SK-N-SH (cell line): ENCODE data around the gene TM4SF4. TPM values are rescaled to one million over a fixed set of nuclear protein-coding genes. Genes with fewer than 3 reads are reported as not detected.

ENCODE experiments used
- CTCF ChIA-PET: fragments of 300-600, 350-600 bp; formaldehyde crosslinking; extraction: SDS; loops from one replicate; lab custom pipeline; 2021; lab: Yijun Ruan, JAX
- POLR2A ChIA-PET: fragments of 350-600 bp; sonication (Branson Sonifier 250); formaldehyde crosslinking; extraction: SDS; loops from one replicate; lab custom pipeline; 2020; ENCODE audit warnings: antibody characterized with exemption, inconsistent platforms; lab: Yijun Ruan, JAX
- DNase-seq: peaks from one replicate; pipeline ENCODE4 v3.0.0; 2012
- H2AFZ ChIP-seq: fragments of 200-600 bp; sonication (generic); 2 replicates; pipeline ENCODE4 v1.8.1; 2016; ENCODE audit warnings: antibody characterized with exemption, mild to moderate bottlenecking, low read depth
- H3F3A ChIP-seq: fragments of 200-600 bp; sonication (generic); replicated peaks from 2 replicates; pipeline ENCODE3; 2016; ENCODE audit warnings: antibody characterized with exemption, mild to moderate bottlenecking; ENCODE audit not compliant: insufficient read depth
- H3K27ac ChIP-seq, 2 experiments: fragments of 200-500 bp in 1 of 2; fragments of 200-600 bp in 1 of 2; sonication (Bioruptor generic) in 1 of 2; sonication (generic), shearing (Covaris generic) in 1 of 2; 2 replicates each; pipeline versions ENCODE4 v1.5.1 to v1.6.1; 2014 to 2016; ENCODE audit warnings: low read depth in 2 of 2, inconsistent platforms in 1 of 2, low read length in 1 of 2, mild to moderate bottlenecking in 1 of 2, mixed read lengths in 1 of 2
- H3K27me3 ChIP-seq: fragments of 200-600 bp; sonication (generic), shearing (Covaris generic); 2 replicates; pipeline ENCODE4 v1.6.1; 2016; ENCODE audit warnings: mixed run types; ENCODE audit not compliant: insufficient read depth
- H3K36me3 ChIP-seq, 2 experiments: fragments of 200-500 bp in 1 of 2; fragments of 200-600 bp in 1 of 2; sonication (Bioruptor generic) in 1 of 2; sonication (generic) in 1 of 2; replicated peaks in 1 of 2; 2 replicates each; pipeline versions ENCODE3 to v1.5.1; 2014 to 2016; ENCODE audit warnings: low read length in 1 of 2, mild to moderate bottlenecking in 1 of 2; ENCODE audit not compliant: insufficient read depth in 2 of 2, control insufficient read depth in 1 of 2
- H3K4me1 ChIP-seq, 2 experiments: fragments of 200-500 bp in 1 of 2; fragments of 200-600 bp in 1 of 2; sonication (Bioruptor generic) in 1 of 2; sonication (generic), shearing (Covaris generic) in 1 of 2; 2 replicates each; pipeline versions ENCODE4 v1.5.1 to v1.6.1; 2014 to 2016; ENCODE audit warnings: low read depth in 1 of 2, low read length in 1 of 2, mixed run types in 1 of 2; ENCODE audit not compliant: insufficient read depth in 2 of 2, control insufficient read depth in 1 of 2
- H3K4me2 ChIP-seq: fragments of 200-600 bp; sonication (generic), shearing (Covaris generic); 2 replicates; pipeline ENCODE4 v1.6.1; 2017; ENCODE audit warnings: mixed run types
- H3K4me3 ChIP-seq, 2 experiments: fragments of 200-500 bp in 1 of 2; fragments of 200-600 bp in 1 of 2; sonication (Bioruptor generic) in 1 of 2; sonication (generic), shearing (Covaris generic) in 1 of 2; 2 replicates each; pipeline versions ENCODE4 v1.5.1 to v1.8.1; 2014 to 2016; ENCODE audit warnings: low read depth in 2 of 2, inconsistent platforms in 1 of 2, low read length in 1 of 2, mild to moderate bottlenecking in 1 of 2, mixed read lengths in 1 of 2, moderate library complexity in 1 of 2
- H3K79me2 ChIP-seq: fragments of 200-600 bp; sonication (generic); 2 replicates; pipeline ENCODE4 v1.8.1; 2017; ENCODE audit warnings: mild to moderate bottlenecking; ENCODE audit not compliant: insufficient read depth
- H3K9ac ChIP-seq: fragments of 200-600 bp; sonication (generic); 2 replicates; pipeline ENCODE4 v1.6.1; 2017; ENCODE audit warnings: mixed run types
- H3K9me2 ChIP-seq: fragments of 200-600 bp; sonication (generic); 2 replicates; pipeline ENCODE4 v1.6.1; 2017; ENCODE audit warnings: mixed run types
- H3K9me3 ChIP-seq: fragments of 200-600 bp; sonication (generic); 2 replicates; pipeline ENCODE4 v1.6.1; 2017; ENCODE audit warnings: mixed run types, mild to moderate bottlenecking, moderate library complexity
- H4K20me1 ChIP-seq: fragments of 200-600 bp; sonication (generic); 2 replicates; pipeline ENCODE4 v1.6.1; 2017; ENCODE audit warnings: mild to moderate bottlenecking, mixed run types; ENCODE audit not compliant: insufficient read depth
- EZH2phosphoT487 ChIP-seq: fragments of 200-600 bp; sonication (generic); IDR thresholded peaks from 2 replicates; pipeline ENCODE4 v1.6.1; 2017; ENCODE audit warnings: low read depth, mixed run types, mild to moderate bottlenecking, antibody characterized with exemption, moderate library complexity, borderline replicate concordance
- FOXJ3 ChIP-seq: sonication (generic); formaldehyde crosslinking; IDR thresholded peaks from 2 replicates; pipeline ENCODE4 v1.5.1; 2020; ENCODE audit warnings: mild to moderate bottlenecking, missing genetic modification reagents
- FOXM1 ChIP-seq: IDR thresholded peaks from 2 replicates; pipeline ENCODE4 v1.4.0; 2012; ENCODE audit warnings: low read depth, mild to moderate bottlenecking
- JUND ChIP-seq: IDR thresholded peaks from 2 replicates; pipeline ENCODE4 v1.4.0; 2012
- SIN3A ChIP-seq: IDR thresholded peaks from 2 replicates; pipeline ENCODE4 v1.6.1; 2012; ENCODE audit warnings: low read depth, mild to moderate bottlenecking, low read length, moderate library complexity, borderline replicate concordance
- TAF1 ChIP-seq: IDR thresholded peaks from 2 replicates; pipeline ENCODE4 v1.6.1; 2012; ENCODE audit warnings: low read depth, mild to moderate bottlenecking, low read length, moderate library complexity, borderline replicate concordance
- TEAD4 ChIP-seq: IDR thresholded peaks from 2 replicates; pipeline ENCODE4 v1.4.0; 2012; ENCODE audit warnings: mild to moderate bottlenecking, borderline replicate concordance; ENCODE audit not compliant: insufficient read depth
- WGBS: methylation state at CpG from one replicate; pipeline ENCODE4 v1.1.6; 2017; ENCODE audit warnings: low lambda C conversion rate; 5-methylcytosine and 5-hydroxymethylcytosine counted together
- polyA plus RNA-seq, 3 experiments: library from polyadenylated mRNA; depleted of rRNA; stranded (reverse); fragments of >200 nt; gene quantifications; 2 replicates each; pipeline ENCODE4 v1.2.3, GENCODE V29; 2012
- TF ChIP-seq, protein P1 (sequence below): IDR thresholded peaks from 2 replicates; pipeline ENCODE4 v1.4.0; 2012; ENCODE audit warnings: low read depth
- TF ChIP-seq, protein P2 (sequence below): fragments of 200-600 bp; sonication (generic); IDR thresholded peaks from 2 replicates; pipeline ENCODE4 v1.6.1; 2017; ENCODE audit warnings: antibody characterized with exemption, mild to moderate bottlenecking, moderate library complexity
- TF ChIP-seq, protein P3 (sequence below): IDR thresholded peaks from 2 replicates; pipeline ENCODE4 v1.6.1; 2012; ENCODE audit warnings: mild to moderate bottlenecking, low read depth, low read length, moderate library complexity

The TM4SF4 gene
- polyA plus RNA-seq, 1 of the 3 experiments (the other 2 are of a cell fraction), result 0.08 TPM

DNA sequence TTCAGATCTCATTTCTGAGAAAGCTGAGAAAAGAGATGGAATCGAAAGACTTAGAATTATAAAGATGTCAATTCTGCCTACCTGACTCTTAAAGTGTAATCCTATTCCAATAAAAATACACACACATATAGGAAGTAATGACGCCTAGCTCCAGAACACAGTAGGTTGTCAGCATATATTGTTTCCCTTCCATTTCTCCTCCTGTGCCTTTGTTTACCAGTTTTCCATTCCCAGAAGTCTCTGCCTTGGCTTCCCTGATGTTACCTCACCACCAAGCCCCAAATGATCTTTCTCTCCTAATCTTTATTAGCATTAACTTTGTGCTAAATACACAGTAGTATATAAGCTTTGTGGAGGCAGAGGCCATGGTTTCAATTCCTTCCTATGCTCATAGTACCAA is 40.0 kb downstream of the TM4SF4 start:
- no peaks in the 10 kb centered on the region for H3K27me3 ChIP-seq
- no peak overlapping the region for H2AFZ ChIP-seq
- H3K4me2 ChIP-seq, result no peak overlapping the region
- H3K9me2 ChIP-seq, result no peaks in the 10 kb centered on the region
- 85% methylated on average over 2 of the region's 2 CpGs for WGBS
- no peak for TF ChIP-seq TAF1
- TF ChIP-seq TEAD4, result no peak
- H3K36me3 ChIP-seq, result peaks cover 8 to 23% of the 10 kb centered on the region in 2 experiments
- no peaks in the 10 kb centered on the region for H4K20me1 ChIP-seq
- H3K4me1 ChIP-seq, result no peaks in the 10 kb centered on the region
- DNase-seq, result no peak
- no peak overlapping the region for H3K27ac ChIP-seq
- no peaks in the 10 kb centered on the region for H3K79me2 ChIP-seq
- ChIA-PET CTCF (interaction anchor here (0.7 to 1.7 kb wide), 6 partner anchors 16 to 299 kb away, joined by 3 to 9 read pairs (median 4); no protein-coding TSS in a partner anchor), POLR2A (no interaction called here)
- no peaks in the 10 kb centered on the region; the same call in 1 of the 2 replicates for H3K9me3 ChIP-seq
- H3K4me3 ChIP-seq, result no peak overlapping the region
- peaks cover 11% of the 10 kb centered on the region for H3F3A ChIP-seq
- H3K9ac ChIP-seq, result no peak overlapping the region

DNA sequence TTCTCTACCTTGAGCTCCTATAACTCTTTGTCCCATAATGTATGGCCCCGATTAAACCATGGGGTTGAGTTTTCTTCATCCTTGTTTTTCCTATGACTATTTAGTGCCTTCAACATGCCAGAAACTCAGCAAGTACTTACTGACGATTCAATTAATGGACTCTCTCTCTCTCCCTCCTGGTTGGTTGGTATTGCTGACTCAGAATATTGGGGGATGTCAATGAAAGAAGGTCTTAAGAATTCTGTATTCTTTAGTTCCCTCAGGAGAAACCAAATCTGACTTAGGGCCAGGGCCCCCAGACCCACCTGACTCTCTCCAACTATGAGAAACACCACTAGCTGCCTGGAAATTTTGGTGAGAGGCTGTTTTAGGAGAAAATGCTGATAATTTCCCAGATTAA is 40.8 kb downstream of the TM4SF4 start:
- 65% methylated on average over 2 of the region's 2 CpGs for WGBS
- Histone ChIP-seq H3K4me1 (no peaks in the 10 kb centered on the region), H4K20me1 (no peaks in the 10 kb centered on the region), H3F3A (peaks cover 11% of the 10 kb centered on the region), H3K79me2 (no peaks in the 10 kb centered on the region), H3K9ac (no peak overlapping the region), H3K36me3 (peaks cover 12 to 27% of the 10 kb centered on the region in 2 experiments), H3K27ac (no peak overlapping the region), H3K4me2 (no peak overlapping the region)
- POLR2A ChIA-PET, result no interaction called here
- TF ChIP-seq TEAD4 (no peak), JUND (no peak), FOXM1 (no peak), SIN3A (no peak), FOXJ3 (CRISPR knock-in tag) (no peak), EZH2phosphoT487 (no peak)
- TF ChIP-seq, protein P1, sequence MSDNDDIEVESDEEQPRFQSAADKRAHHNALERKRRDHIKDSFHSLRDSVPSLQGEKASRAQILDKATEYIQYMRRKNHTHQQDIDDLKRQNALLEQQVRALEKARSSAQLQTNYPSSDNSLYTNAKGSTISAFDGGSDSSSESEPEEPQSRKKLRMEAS, result no peak
- TF ChIP-seq, protein P2, sequence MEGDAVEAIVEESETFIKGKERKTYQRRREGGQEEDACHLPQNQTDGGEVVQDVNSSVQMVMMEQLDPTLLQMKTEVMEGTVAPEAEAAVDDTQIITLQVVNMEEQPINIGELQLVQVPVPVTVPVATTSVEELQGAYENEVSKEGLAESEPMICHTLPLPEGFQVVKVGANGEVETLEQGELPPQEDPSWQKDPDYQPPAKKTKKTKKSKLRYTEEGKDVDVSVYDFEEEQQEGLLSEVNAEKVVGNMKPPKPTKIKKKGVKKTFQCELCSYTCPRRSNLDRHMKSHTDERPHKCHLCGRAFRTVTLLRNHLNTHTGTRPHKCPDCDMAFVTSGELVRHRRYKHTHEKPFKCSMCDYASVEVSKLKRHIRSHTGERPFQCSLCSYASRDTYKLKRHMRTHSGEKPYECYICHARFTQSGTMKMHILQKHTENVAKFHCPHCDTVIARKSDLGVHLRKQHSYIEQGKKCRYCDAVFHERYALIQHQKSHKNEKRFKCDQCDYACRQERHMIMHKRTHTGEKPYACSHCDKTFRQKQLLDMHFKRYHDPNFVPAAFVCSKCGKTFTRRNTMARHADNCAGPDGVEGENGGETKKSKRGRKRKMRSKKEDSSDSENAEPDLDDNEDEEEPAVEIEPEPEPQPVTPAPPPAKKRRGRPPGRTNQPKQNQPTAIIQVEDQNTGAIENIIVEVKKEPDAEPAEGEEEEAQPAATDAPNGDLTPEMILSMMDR, result no peak
- TF ChIP-seq, protein P3, sequence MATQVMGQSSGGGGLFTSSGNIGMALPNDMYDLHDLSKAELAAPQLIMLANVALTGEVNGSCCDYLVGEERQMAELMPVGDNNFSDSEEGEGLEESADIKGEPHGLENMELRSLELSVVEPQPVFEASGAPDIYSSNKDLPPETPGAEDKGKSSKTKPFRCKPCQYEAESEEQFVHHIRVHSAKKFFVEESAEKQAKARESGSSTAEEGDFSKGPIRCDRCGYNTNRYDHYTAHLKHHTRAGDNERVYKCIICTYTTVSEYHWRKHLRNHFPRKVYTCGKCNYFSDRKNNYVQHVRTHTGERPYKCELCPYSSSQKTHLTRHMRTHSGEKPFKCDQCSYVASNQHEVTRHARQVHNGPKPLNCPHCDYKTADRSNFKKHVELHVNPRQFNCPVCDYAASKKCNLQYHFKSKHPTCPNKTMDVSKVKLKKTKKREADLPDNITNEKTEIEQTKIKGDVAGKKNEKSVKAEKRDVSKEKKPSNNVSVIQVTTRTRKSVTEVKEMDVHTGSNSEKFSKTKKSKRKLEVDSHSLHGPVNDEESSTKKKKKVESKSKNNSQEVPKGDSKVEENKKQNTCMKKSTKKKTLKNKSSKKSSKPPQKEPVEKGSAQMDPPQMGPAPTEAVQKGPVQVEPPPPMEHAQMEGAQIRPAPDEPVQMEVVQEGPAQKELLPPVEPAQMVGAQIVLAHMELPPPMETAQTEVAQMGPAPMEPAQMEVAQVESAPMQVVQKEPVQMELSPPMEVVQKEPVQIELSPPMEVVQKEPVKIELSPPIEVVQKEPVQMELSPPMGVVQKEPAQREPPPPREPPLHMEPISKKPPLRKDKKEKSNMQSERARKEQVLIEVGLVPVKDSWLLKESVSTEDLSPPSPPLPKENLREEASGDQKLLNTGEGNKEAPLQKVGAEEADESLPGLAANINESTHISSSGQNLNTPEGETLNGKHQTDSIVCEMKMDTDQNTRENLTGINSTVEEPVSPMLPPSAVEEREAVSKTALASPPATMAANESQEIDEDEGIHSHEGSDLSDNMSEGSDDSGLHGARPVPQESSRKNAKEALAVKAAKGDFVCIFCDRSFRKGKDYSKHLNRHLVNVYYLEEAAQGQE, result no peak
- TF ChIP-seq, all 33 proteins: peak for 0
- CTCF ChIA-PET, result interaction anchor here (1.3 to 1.4 kb wide), 3 partner anchors 15 to 299 kb away, joined by 3 to 6 read pairs (median 3); no protein-coding TSS in a partner anchor
- no peak overlapping the region for H2AFZ ChIP-seq
- H3K4me3 ChIP-seq, result no peak overlapping the region
- H3K27me3 ChIP-seq, result no peaks in the 10 kb centered on the region
- DNase-seq, result no peak
- no peaks in the 10 kb centered on the region for H3K9me2 ChIP-seq
- H3K9me3 ChIP-seq, result no peaks in the 10 kb centered on the region; the same call in 1 of the 2 replicates
